Neural cell (in vitro differentiated cells): ENCODE measurements around the gene C1QTNF9B.

ENCODE experiments used
- CTCF ChIP-seq: fragments of 450-650 bp; IDR thresholded peaks from 2 replicates; pipeline ENCODE4 v1.5.1; 2014; ENCODE audit warnings: antibody characterized with exemption, mild to moderate bottlenecking, moderate library complexity; ENCODE audit not compliant: poor library complexity, severe bottlenecking
- EP300 ChIP-seq: fragments of 450-650 bp; conservative IDR thresholded peaks from 2 replicates; pipeline ENCODE4 v1.6.1; 2014; ENCODE audit warnings: antibody characterized with exemption, mild to moderate bottlenecking, moderate library complexity; ENCODE audit not compliant: poor library complexity, severe bottlenecking
- EZH2 ChIP-seq: fragments of 200-600, 300-800 bp; shearing (Covaris generic), sonication (generic); IDR thresholded peaks from 2 replicates; pipeline ENCODE4 v1.6.1; 2014; ENCODE audit warnings: antibody characterized with exemption, low read length, borderline replicate concordance, mild to moderate bottlenecking; ENCODE audit not compliant: insufficient read depth, poor library complexity, severe bottlenecking
- MXI1 ChIP-seq: fragments of 450-650 bp; conservative IDR thresholded peaks from 2 replicates; pipeline ENCODE4 v1.6.1; 2014; ENCODE audit warnings: antibody characterized with exemption, mild to moderate bottlenecking; ENCODE audit not compliant: poor library complexity, severe bottlenecking
- POLR2AphosphoS5 ChIP-seq: IDR thresholded peaks from 2 replicates; pipeline ENCODE4 v1.6.1; 2012
- RAD21 ChIP-seq: fragments of 450-650 bp; conservative IDR thresholded peaks from 2 replicates; pipeline ENCODE4 v1.6.1; 2014; ENCODE audit warnings: antibody characterized with exemption, mild to moderate bottlenecking, moderate library complexity
- SMC3 ChIP-seq: fragments of 450-650 bp; conservative IDR thresholded peaks from 2 replicates; pipeline ENCODE4 v1.6.1; 2014; ENCODE audit warnings: antibody characterized with exemption, mild to moderate bottlenecking, moderate library complexity; ENCODE audit not compliant: poor library complexity

GRCh38 chr13:23850134-23850533 lies 47.2 kb downstream of the C1QTNF9B start:
- no peak for TF ChIP-seq CTCF
- TF ChIP-seq MXI1 = no peak
- TF ChIP-seq POLR2AphosphoS5 = no peak
- no peak for TF ChIP-seq EP300
- TF ChIP-seq EZH2 = no peak
- no peak for TF ChIP-seq RAD21
- TF ChIP-seq SMC3 = no peak
